NCI-H345 treated with DMSO at 0.1 percent for 48 hours (cell line): ENCODE results near the gene LAMB3.

Experiments
- DNase-seq: peaks from one replicate; lab custom pipeline; 2025; ENCODE audit not compliant: unreplicated experiment; lab: John Stamatoyannopoulos, UW

Gene LAMB3

GRCh38 chr1:209598227-209598626 is 54.0 kb downstream of the LAMB3 start:
- DNase-seq: no peak

DNA sequence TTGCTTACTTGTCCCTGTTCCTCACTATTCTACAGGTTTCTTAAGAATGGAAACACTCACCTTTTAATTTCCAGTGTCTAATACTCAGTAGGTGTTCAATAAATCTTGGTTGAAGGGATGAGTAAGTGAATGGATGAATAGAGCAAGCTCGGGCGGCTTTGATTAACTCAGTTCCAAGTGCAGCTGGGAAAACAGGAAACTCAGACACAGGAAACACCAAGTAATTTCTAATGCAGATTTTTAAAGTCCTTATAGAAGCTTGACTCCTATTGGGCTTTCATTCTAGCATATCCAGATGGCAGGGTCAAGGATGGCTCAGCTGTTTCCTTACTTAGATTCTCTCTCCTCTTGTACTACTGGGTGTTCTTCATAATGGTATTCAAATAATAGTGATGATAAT is 54.7 kb downstream of the LAMB3 start:
- no peak for DNase-seq

GRCh38 chr1:209595599-209596285 is 56.5 kb downstream of the LAMB3 start:
- no peak for DNase-seq

DNA sequence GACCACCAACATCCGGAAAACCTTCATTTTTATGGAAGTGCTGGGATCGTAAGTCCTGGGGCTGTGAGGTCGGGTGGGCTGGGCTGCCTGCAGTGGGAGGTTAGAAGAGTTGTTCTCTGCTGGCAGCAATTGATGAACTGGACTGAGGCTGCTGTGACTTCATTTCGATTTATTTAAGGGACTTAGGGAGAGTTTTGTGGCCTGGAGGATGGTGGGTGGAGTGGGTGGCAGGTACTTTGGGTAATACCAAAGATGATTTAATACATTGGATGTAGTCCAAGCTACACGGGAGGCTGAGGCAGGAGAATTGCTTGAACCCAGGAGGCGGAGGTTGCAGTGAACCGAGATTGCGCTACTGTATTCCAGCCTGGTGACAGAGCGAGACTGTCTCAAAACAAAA is 57.2 kb downstream of the LAMB3 start:
- DNase-seq: no peak

- DNase-seq: no peak
Measured at GRCh38 chr1:209594440-209594839, 57.8 kb downstream of the LAMB3 start.

DNA sequence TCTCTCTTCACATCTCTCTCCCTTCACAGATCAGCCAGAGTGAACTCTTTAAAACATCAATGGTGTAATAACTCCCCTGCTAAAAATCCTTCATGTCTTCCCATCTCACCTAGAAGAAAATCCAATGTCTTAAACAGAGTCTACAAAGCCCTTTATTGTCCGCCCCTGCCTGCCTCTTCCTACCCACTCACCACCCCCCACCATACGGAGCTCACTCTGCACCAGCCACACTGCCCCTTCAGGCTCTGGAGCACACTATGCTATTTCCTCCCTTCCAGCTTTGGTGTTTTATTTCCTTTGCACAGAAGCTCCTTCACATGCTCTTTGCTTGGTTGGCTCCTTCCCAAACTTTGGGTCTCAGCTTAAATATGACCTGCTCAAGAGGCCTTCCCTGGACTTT is 58.5 kb downstream of the LAMB3 start:
- DNase-seq: no peak

GRCh38 chr1:209590405-209590804 is 61.8 kb downstream of the LAMB3 start:
- no peak for DNase-seq

DNA sequence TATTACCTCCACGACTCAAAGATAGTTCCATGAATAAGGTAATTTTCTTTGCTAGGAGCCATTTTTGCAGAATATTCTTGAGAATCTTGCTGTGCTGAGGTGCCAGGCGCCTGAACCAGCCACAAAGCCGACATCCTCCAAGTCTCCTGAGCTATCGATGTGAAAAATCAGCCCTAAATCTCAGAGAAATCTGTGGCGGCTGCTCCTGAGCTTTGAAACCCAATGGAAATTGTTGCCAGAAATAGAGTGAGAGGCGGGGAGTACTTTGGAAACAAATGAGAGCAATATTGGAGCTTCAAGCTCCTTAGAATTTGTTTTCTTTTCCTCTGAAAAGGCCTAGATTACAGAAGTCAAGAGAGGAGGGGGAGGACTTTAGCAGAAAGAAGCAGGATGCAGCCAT is 62.4 kb downstream of the LAMB3 start:
- DNase-seq: no peak

- DNase-seq: no peak
Measured at GRCh38 chr1:209589440-209589839, 62.8 kb downstream of the LAMB3 start.

DNA sequence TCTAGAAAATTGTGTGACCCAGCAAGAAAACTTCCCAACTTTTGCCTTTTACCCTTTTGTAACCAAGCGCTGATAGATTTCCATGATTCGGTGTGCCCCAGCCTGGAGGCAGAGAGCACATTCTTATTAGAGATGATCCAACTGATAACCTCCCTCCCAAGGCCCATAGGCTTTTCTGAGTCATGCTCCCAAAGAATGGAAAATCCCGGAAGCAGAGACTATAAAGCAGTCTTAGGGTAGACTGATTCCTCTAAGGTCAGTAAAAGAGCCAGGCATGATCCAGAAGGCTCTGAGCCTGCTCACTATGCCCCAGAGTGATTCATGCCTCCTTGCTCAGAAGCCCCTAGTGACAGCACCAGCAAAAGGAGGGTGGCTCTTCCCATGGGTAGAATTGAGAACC is 64.4 kb downstream of the LAMB3 start:
- DNase-seq: no peak

- DNase-seq: no peak
Measured at GRCh38 chr1:209586221-209586740, 65.9 kb downstream of the LAMB3 start.

- DNase-seq: peak; percentile 15
Measured at GRCh38 chr1:209585672-209586071, 66.6 kb downstream of the LAMB3 start.

GRCh38 chr1:209585197-209585596 is 67.0 kb downstream of the LAMB3 start:
- no peak for DNase-seq

GRCh38 chr1:209584231-209584672 is 68.0 kb downstream of the LAMB3 start:
- DNase-seq: no peak

DNA sequence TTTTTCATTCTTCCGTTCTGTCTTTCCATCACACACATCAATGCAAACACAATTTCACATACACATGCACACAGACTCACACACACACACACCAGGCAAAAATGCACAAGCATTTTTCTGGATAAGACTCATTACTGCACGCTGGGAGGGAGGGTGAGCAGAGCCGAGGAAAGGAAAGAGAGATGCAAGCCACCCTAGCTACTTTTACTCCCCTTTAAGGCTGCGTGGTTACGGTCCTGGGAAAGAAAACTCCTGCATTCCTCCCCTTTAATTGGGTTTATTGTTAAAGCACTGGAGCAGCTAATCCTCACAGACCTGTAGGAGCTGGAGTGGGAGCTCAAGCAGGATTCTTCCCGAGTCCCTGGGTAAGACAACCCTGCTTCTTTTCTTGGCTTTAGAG is 68.8 kb downstream of the LAMB3 start, which contains the start of gene CAMK1G:
Gene CAMK1G, plus strand, starts transcription at position 307 of the 400 bp plus-strand sequence. CDS start 11,270 bp downstream, outside the sequence.
- no peak for DNase-seq

- DNase-seq: no peak
Measured at GRCh38 chr1:209580577-209580976, 71.6 kb downstream of the LAMB3 start.

DNA sequence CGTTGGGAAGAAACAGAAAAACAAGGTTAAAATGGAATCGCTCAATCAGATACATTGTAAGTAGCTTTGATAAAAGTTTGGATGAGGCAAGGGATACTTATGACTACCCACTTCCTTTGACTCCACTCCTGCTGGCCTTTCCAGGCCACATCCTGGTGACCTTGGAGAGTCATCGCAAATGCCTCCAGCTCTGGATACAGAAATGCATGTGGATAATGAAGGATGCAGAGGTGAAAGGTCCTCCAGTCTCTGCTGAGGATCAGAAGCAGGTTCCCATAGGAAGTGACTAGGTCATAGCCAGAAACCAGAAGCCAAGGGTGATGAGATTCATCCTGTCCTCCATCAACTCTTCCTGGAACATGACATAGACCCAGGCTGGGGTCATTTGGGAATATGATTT is 74.9 kb downstream of the LAMB3 start:
- no peak for DNase-seq

DNA sequence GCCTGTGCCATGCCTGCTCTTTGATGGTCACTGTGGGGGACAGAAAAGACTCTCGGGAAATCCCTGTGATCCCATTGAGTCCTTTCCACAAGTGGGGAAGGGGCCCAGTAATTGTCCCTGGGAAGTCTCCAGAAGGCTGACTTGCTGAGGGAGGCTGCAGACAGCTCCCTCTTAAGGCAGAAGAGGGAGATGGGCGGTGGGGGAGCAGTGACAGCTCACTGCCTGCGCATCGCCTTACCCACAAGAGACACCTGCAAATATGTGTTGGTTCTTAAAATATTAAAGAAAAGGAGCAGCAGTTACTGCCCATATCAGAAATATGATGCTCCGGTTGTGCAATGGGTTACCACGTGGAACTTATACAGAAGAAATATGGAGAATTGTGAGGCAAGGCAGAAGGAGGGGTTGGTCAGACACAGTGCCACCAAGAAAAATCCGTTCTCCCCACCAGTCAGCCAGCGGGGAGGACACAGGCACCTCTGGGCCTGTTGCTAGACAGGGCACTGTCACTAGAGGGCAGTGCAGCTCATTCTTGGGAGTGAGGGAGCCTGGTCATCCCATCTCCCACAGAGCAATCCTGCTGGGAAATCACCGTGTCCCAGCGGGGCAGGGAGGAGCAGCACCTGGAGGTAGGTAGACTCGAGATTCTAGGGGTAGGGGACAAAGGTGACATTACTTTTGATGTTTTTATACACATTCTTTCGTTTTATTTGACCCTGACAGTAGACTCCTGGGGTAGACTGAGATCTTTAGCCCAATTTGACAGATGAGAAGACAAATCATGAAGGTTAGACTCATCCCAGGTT is 75.6 kb downstream of the LAMB3 start:
- peak; percentile 59 for DNase-seq

DNA sequence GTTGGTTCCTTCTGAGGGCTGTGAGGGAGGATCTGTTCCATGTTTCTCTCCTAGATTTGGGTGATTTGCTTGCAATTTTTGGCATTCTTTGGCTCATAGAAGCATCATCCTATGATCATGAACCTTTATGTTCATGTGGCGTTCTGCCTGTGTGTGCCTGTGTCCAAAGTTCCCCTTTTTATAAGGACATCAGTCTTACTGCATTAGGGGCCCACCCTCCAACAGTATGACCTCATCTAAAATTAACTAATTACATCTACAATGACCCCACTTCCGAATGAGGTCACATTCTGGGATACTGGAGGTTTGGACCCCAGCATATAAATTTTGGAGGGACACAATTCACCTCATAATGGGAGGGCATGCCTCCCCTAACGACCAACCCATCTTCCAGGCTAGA is 81.5 kb downstream of the LAMB3 start:
- DNase-seq: no peak

DNA sequence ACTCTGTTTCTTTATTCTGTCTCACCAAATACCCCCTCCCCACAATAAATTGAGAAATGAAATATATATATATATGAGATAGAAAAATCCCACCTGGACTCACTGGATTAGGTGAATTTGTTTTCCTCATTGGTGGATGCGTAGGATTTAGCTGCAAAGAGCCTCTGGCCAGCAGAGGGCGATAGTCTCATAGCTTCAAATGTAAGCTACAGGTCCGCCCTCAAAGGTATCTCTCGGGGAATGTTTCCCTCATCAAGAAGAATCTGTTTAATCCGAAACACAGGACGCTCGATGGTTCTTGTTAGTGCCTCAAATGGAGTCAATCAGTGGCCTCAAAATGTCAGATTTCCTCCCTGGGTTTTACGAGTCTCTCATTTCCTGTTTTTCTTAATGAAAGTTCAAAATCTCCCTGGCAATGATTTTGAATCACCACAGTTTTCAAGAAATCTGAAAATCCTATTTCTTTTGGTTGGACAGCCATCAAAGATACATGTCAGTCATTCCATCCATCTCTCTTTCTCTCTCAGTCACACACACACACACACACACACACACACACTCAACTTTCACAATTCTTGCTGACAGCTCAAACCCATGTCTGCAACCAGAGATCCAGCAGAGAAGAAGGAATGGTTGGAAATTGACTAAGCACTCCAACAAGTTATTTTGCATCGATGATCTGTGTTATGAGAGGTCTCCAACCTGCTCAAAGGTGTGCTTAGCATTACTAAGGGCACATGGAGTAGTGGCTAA is 82.6 kb downstream of the LAMB3 start:
- DNase-seq: peak; percentile 65

- DNase-seq: no peak
Measured at GRCh38 chr1:209567698-209568175, 84.5 kb downstream of the LAMB3 start.
